ENCODE data around the gene TCF25.
"Not testable (repeated sequence)": the region's sequence is repeated elsewhere in the genome, so short reads cannot be mapped to it uniquely, and the experiment has no call there.

Gene TCF25

DNA sequence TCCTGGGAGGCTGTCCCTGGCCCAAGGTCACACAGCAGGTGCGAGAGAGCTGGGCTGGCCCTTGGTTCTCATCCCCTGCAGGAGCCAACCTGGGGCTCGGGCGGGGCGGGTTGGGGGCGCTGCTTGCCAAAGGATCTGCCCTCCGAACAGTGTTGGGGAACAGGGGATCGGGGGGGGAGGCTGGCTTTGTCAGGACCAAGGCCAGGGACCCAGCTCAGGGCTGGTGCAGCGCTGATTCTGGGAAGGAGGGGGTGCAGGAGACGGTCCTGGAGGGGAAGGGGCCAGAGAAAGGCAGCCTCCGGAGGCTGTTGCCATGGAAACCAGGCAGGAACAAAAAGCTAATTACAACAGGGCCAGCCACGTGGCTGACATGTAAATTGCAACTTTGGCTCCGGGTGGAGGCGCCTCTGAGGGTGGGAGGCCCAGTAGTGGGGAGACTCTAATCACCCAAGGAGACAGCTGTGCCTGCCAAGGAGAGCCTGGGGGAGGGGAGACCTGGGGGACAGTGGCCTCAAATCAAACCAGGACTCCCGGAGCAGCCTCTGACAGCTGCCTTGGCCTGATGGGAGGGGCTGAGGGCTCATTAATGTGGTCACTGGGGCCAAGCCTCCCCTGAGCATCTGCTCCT is 51.0 kb downstream of the TCF25 start:
- Mint-ChIP-seq H3K4me1 (ENCODE audit: low read depth) (peaks cover 38% of the 10 kb centered on the region), H3K9me3 (no peaks in the 10 kb centered on the region), H3K36me3 (ENCODE audit: low read depth) (no peaks in the 10 kb centered on the region), H3K27ac (no peak overlapping the region), H3K27me3 (peaks cover 67% of the 10 kb centered on the region), H3K4me3 (no peak overlapping the region)
- DNase-seq: peak; percentile 55

DNA sequence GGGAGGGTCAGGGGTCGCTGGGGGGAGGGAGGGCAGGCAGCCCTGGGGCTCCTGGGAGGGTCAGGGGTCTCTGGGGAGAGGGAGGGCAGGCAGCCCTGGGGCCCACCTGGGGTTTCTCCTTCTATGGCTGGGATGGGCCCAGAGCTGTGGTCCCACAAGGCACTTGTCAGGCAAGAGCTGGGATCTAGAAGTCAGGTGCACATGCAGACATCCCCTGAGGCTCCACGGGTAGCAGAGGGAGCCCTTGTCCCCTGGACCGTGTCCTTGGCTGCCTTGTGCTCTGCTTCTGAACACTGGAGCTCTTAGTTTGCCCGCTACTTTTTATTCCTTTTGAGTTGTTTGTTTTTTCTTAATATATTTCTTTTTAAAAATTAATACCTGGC is 51.5 kb downstream of the TCF25 start:
- H3K27ac Mint-ChIP-seq: no peak overlapping the region
- H3K4me1 Mint-ChIP-seq (ENCODE audit: low read depth): peaks cover 33% of the 10 kb centered on the region
- no peak overlapping the region for H3K4me3 Mint-ChIP-seq
- H3K36me3 Mint-ChIP-seq (ENCODE audit: low read depth): no peaks in the 10 kb centered on the region
- DNase-seq: no peak
- H3K27me3 Mint-ChIP-seq: peaks cover 64% of the 10 kb centered on the region
- H3K9me3 Mint-ChIP-seq: no peaks in the 10 kb centered on the region

DNA sequence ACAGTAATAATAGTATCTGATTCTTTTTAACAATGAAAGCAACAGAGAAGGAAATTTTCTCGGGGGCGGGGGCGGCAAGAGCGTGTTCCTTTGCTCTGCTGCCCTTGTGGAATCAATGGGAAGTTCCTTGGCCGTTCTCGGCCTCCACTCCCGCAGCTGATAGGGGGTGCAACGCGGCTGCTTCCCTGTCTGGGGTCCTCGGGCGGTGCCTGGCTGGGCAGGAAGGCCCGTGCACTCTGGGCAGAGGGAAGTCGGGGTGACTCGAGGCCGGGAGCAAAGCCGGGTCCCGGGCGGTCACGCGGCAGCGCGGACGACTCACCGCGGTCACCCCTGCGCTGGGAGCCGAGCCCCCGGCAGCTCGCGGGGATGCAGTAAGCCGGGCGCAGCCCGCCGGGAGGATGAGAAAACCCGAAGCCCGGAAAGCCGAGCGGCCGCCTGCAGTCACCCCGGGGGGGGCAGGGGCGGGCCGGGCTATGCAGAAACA is 52.2 kb downstream of the TCF25 start:
- Mint-ChIP-seq H3K27ac (no peak overlapping the region), H3K4me1 (ENCODE audit: low read depth) (peaks cover 27% of the 10 kb centered on the region), H3K27me3 (peaks cover 59% of the 10 kb centered on the region), H3K9me3 (no peaks in the 10 kb centered on the region), H3K36me3 (ENCODE audit: low read depth) (no peaks in the 10 kb centered on the region), H3K4me3 (peak overlapping the region; percentile 31)
- no peak for DNase-seq

DNA sequence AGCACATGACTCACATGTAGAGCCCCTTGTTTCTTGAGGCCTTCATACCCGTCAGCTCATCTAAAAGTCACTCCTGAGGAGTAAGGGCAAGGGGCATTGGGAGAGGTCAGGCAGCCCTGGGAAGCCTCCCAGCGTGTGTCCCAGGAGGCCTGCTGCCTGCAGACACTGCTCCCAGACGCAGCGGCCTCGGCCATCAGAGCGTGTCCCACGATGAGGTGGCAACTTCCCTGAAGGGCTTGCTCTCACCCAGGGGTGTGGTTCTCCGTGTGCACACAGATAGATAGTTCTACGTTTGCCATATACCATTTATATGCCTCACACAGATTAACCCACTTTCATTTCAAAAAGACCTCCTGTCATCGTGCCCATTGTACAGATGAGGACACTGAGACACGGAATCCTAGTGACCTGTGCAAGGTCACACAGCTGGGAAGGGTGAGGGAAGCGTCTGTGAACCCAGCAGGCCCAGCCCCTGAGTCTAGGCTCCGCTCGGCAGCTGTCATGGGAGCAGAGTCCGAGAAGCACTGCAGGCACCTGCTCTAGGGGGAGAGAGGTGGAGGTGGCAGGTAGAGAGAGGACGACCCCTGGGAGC is 58.0 kb downstream of the TCF25 start:
- Mint-ChIP-seq H3K9me3 (no peaks in the 10 kb centered on the region), H3K4me1 (ENCODE audit: low read depth) (no peaks in the 10 kb centered on the region), H3K36me3 (ENCODE audit: low read depth) (no peaks in the 10 kb centered on the region), H3K27ac (no peak overlapping the region), H3K4me3 (no peak overlapping the region), H3K27me3 (peaks cover 27% of the 10 kb centered on the region)
- DNase-seq: no peak

DNA sequence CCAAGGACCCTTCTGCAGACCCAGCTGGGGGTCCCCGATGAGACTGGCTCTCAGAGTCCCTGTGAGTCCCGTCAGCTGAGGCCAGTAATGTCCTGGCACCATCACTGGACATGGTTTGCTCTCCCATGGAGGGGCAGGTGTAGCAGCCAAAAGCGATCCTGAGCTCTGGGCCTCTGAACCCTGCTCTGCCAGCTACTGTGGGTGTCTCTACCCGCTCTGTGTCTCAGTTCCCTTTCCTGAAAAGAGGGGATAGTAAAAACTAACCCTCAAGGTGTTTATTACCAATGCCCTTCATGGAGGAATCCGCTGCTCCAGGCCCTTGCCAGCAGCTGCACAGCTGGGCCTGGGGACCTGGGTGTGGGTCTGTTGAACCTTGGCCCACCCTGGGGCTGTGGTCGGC is 58.6 kb downstream of the TCF25 start:
- Mint-ChIP-seq H3K4me1 (ENCODE audit: low read depth) (no peaks in the 10 kb centered on the region), H3K27me3 (peaks cover 23% of the 10 kb centered on the region), H3K27ac (no peak overlapping the region), H3K36me3 (ENCODE audit: low read depth) (no peaks in the 10 kb centered on the region), H3K4me3 (no peak overlapping the region), H3K9me3 (no peaks in the 10 kb centered on the region)
- no peak for DNase-seq

DNA sequence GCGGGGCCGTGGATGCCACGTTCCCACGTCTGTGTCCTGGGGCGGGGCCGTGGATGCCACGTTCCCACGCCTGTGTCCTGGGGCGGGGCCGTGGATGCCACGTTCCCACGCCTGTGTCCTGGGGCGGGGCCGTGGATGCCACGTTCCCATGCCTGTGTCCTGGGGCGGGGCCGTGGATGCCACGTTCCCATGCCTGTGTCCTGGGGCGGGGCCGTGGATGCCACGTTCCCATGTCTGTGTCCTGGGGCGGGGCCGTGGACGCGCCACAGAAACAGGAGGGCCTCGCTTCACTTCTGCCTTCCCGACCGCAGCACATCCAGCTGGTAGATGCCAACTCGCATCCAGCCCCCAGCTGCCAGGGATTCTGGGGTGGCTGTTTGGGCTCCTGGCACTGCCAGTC is 60.6 kb downstream of the TCF25 start:
- not testable (repeated sequence) for H3K9me3 Mint-ChIP-seq; H3K27ac Mint-ChIP-seq; H3K4me1 Mint-ChIP-seq (ENCODE audit: low read depth); H3K4me3 Mint-ChIP-seq; DNase-seq; H3K36me3 Mint-ChIP-seq (ENCODE audit: low read depth)
- H3K27me3 Mint-ChIP-seq: peaks cover 13% of the 10 kb centered on the region

DNA sequence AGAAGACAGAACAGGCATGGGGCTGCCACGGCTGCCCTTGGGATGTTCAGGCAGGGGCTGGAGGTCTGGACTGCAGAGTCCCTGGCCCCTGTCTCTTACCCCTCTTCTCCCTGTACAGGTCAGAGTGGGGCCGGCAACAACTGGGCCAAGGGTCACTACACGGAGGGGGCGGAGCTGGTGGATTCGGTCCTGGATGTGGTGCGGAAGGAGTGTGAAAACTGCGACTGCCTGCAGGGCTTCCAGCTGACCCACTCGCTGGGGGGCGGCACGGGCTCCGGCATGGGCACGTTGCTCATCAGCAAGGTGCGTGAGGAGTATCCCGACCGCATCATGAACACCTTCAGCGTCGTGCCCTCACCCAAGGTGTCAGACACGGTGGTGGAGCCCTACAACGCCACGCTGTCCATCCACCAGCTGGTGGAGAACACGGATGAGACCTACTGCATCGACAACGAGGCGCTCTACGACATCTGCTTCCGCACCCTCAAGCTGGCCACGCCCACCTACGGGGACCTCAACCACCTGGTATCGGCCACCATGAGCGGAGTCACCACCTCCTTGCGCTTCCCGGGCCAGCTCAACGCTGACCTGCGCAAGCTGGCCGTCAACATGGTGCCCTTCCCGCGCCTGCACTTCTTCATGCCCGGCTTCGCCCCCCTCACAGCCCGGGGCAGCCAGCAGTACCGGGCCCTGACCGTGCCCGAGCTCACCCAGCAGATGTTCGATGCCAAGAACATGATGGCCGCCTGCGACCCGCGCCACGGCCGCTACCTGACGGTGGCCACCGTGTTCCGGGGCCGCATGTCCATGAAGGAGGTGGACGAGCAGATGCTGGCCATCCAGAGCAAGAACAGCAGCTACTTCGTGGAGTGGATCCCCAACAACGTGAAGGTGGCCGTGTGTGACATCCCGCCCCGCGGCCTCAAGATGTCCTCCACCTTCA is 61.5 kb downstream of the TCF25 start:
- no peaks in the 10 kb centered on the region for H3K4me1 Mint-ChIP-seq (ENCODE audit: low read depth)
- no peak for DNase-seq
- no peak overlapping the region for H3K4me3 Mint-ChIP-seq
- H3K36me3 Mint-ChIP-seq (ENCODE audit: low read depth): no peaks in the 10 kb centered on the region
- no peaks in the 10 kb centered on the region for H3K9me3 Mint-ChIP-seq
- peaks cover 11% of the 10 kb centered on the region for H3K27me3 Mint-ChIP-seq
- H3K27ac Mint-ChIP-seq: no peak overlapping the region

DNA sequence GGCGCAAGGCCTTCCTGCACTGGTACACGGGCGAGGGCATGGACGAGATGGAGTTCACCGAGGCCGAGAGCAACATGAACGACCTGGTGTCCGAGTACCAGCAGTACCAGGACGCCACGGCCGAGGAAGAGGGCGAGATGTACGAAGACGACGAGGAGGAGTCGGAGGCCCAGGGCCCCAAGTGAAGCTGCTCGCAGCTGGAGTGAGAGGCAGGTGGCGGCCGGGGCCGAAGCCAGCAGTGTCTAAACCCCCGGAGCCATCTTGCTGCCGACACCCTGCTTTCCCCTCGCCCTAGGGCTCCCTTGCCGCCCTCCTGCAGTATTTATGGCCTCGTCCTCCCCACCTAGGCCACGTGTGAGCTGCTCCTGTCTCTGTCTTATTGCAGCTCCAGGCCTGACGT is 62.2 kb downstream of the TCF25 start:
- not testable (repeated sequence) for H3K27me3 Mint-ChIP-seq; H3K4me3 Mint-ChIP-seq; H3K4me1 Mint-ChIP-seq (ENCODE audit: low read depth); H3K36me3 Mint-ChIP-seq (ENCODE audit: low read depth); H3K27ac Mint-ChIP-seq; DNase-seq; H3K9me3 Mint-ChIP-seq

DNA sequence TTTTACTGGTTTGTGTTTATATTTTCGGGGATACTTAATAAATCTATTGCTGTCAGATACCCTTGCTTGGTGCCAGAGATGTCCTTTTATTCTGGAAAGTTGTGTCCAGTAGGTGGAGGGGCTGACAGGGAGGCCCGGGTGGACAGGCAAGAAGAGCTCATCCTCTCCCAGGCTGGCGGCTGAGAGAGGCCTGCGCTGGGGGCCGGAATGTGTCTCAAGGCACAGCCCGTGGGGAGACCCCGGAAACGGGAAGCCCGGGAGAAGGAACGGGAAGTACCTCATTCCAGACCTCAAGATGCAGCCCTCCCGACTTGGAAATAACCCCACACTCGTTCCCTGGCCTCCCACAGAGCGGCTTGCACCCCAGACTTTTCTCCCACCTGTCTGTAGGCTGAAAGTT is 62.6 kb downstream of the TCF25 start:
- Mint-ChIP-seq H3K27me3 (peaks cover 6% of the 10 kb centered on the region), H3K9me3 (no peaks in the 10 kb centered on the region), H3K27ac (no peak overlapping the region), H3K36me3 (ENCODE audit: low read depth) (no peaks in the 10 kb centered on the region), H3K4me3 (no peak overlapping the region), H3K4me1 (ENCODE audit: low read depth) (no peaks in the 10 kb centered on the region)
- no peak for DNase-seq

DNA sequence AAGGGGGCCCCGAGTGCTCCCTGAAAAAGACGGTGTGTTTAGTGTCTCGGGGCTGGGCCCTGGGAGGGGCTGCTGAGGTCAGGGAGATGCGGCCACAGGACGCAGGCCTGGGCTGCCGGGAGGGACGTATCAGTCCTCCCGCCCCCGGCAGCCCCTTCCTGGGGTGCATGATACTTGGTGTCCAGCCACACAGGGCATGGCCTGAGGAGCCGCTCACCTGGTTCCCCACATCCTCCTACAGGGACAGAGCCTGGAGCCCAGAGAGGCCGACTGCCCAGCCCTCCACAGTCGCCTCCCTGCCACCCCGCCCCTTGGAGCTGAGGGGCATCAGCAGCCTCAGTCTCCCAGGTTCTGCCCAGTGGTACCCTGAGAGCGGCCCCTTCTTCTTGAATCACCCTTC is 63.1 kb downstream of the TCF25 start:
- Mint-ChIP-seq H3K4me1 (ENCODE audit: low read depth) (no peaks in the 10 kb centered on the region), H3K27me3 (peaks cover 4% of the 10 kb centered on the region), H3K9me3 (no peaks in the 10 kb centered on the region), H3K27ac (no peak overlapping the region), H3K36me3 (ENCODE audit: low read depth) (no peaks in the 10 kb centered on the region), H3K4me3 (no peak overlapping the region)
- DNase-seq: no peak

DNA sequence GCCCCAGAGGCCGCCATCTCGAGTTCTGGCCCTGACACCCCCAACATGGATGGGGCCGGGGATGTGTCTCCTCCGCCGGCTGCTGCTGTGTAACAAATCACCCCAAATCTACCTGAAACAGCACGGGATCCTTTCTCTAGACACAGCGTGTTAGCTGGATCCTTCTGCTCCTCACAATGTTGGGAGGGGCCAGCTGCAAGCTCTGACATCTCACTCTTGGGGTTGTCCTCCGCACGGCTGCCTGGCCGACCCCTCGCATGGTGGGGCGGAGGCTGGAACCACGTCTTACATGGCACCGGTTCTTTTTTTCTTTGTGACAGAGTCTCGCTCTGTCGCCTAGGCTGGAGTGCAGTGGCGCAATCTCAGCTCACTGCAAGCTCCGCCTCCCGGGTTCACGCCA is 63.6 kb downstream of the TCF25 start:
- H3K27me3 Mint-ChIP-seq: peaks cover 6% of the 10 kb centered on the region
- H3K4me3 Mint-ChIP-seq: no peak overlapping the region
- no peaks in the 10 kb centered on the region for H3K9me3 Mint-ChIP-seq
- no peak overlapping the region for H3K27ac Mint-ChIP-seq
- no peaks in the 10 kb centered on the region for H3K4me1 Mint-ChIP-seq (ENCODE audit: low read depth)
- no peak for DNase-seq
- H3K36me3 Mint-ChIP-seq (ENCODE audit: low read depth): no peaks in the 10 kb centered on the region

DNA sequence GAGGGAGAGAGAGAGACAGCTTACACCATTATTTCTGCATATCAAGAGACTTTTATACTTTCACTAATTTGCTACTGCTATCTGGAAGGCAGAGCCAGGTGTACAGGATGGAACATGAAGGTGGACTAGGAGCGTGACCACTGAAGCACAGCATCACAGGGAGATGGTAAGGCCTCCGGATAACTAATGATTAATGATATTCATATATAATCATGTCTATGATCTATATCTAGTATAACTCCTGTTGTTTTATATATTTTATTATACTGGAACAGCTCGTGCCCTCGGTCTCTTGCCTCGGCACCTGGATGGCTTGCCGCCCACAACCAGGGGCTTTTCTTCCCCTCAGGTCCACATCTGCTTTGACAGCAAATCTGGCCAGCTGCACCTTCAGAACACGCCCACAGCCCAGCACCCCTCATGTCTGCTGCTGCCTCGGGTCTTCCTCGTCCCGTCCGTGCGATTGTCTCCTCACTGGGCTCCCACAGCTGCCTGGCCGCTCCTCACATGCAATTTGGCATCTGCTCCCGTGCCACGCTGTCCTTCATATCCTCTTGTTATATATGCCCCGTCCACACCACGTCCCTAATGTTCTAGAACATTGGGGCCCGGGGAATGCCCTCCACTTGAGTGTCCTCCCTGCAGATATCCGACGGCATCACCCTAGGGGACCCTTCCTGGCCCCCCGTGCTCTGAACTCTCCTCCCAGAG is 64.9 kb downstream of the TCF25 start:
- Mint-ChIP-seq H3K4me1 (ENCODE audit: low read depth) (no peaks in the 10 kb centered on the region), H3K36me3 (ENCODE audit: low read depth) (no peaks in the 10 kb centered on the region), H3K27ac (no peak overlapping the region), H3K9me3 (no peaks in the 10 kb centered on the region), H3K4me3 (no peak overlapping the region), H3K27me3 (peaks cover 9% of the 10 kb centered on the region)
- DNase-seq: no peak

DNA sequence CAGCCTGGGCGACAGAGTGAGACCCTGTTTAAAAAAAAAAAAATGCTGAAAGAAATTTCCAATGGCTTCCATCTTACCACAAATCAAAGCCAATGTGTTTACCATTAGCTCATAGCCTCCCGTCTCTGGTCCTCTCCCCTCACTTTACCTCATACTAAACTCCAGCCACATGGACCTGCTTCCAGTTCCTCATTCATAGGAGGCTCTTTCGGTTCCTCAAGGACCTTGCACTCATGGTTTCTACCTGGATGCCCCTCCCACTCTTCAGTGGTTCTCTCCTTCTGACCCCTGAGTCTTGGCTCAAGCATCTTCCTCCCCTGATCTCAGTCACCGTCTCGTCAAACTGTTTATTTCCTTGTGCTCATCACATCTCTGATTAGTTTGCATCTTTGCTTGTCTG is 71.4 kb downstream of the TCF25 start:
- Mint-ChIP-seq H3K4me3 (no peak overlapping the region), H3K27me3 (peaks cover 39% of the 10 kb centered on the region), H3K27ac (no peak overlapping the region), H3K9me3 (no peaks in the 10 kb centered on the region), H3K36me3 (ENCODE audit: low read depth) (no peaks in the 10 kb centered on the region), H3K4me1 (ENCODE audit: low read depth) (peaks cover 12% of the 10 kb centered on the region)
- DNase-seq: no peak

DNA sequence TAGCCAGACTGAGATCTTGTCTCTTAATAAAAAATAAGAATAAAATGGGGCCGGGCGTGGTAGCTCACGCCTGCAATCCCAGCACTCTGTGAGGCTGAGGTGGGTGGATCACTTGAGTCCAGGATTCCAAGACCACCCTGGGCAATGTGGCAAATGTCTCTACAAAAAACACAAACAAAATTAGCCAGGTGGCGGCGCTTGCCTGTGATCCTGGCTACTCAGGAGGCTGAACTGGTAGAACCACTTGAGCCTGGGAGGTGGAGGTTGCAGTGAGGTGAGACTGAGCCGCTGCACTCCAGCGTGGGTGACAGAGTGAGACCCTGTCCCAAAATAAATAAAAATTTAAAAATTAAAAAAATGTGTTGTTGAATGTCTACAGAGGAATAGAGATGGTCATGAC is 72.3 kb downstream of the TCF25 start:
- Mint-ChIP-seq H3K36me3 (ENCODE audit: low read depth) (no peaks in the 10 kb centered on the region), H3K27me3 (peaks cover 39% of the 10 kb centered on the region), H3K9me3 (no peaks in the 10 kb centered on the region), H3K27ac (no peak overlapping the region), H3K4me3 (no peak overlapping the region), H3K4me1 (ENCODE audit: low read depth) (peaks cover 12% of the 10 kb centered on the region)
- DNase-seq: no peak
